ENCODE data around the gene TUBE1.
"Not testable (repeated sequence)": the region's sequence is repeated elsewhere in the genome, so short reads cannot be mapped to it uniquely, and the experiment has no call there.

TUBE1 gene

GRCh38 chr6:112087136-112087911, at the start of gene TUBE1, which contains the start of gene FAM229B:
TSS of gene TUBE1 (minus strand) at chr6:112087482. CDS start at chr6:112087434, 48 bp downstream.
TSS of gene FAM229B (plus strand) at chr6:112087591. CDS start at chr6:112099284, 11,693 bp downstream.
- DNase-seq (ENCODE audit: low read depth): peak; percentile 78

GRCh38 chr6:112130878-112131277, 43.6 kb upstream of the TUBE1 start:
- DNase-seq (ENCODE audit: low read depth): no peak

- no peak for DNase-seq (ENCODE audit: low read depth)
These were observed 40.9 kb upstream of the TUBE1 start for GRCh38 chr6:112128208-112128607.

- DNase-seq (ENCODE audit: low read depth): no peak
These were observed 36.7 kb upstream of the TUBE1 start for GRCh38 chr6:112123982-112124381.

GRCh38 chr6:112122756-112123155, 35.5 kb upstream of the TUBE1 start:
- DNase-seq (ENCODE audit: low read depth): no peak

GRCh38 chr6:112118034-112118433, 30.8 kb upstream of the TUBE1 start:
- no peak for DNase-seq (ENCODE audit: low read depth)

GRCh38 chr6:112117554-112117953, 30.3 kb upstream of the TUBE1 start:
- DNase-seq (ENCODE audit: low read depth): no peak

- DNase-seq (ENCODE audit: low read depth): no peak
These were observed 28.9 kb upstream of the TUBE1 start for GRCh38 chr6:112116221-112116620.

GRCh38 chr6:112114577-112115223, 27.4 kb upstream of the TUBE1 start:
- no peak for DNase-seq (ENCODE audit: low read depth)

- no peak for DNase-seq (ENCODE audit: low read depth)
These were observed 26.6 kb upstream of the TUBE1 start for GRCh38 chr6:112113918-112114317.

GRCh38 chr6:112113431-112113830, 26.1 kb upstream of the TUBE1 start:
- DNase-seq (ENCODE audit: low read depth): no peak

- no peak for DNase-seq (ENCODE audit: low read depth)
These were observed 22.0 kb upstream of the TUBE1 start for GRCh38 chr6:112109262-112109661.

- DNase-seq (ENCODE audit: low read depth): no peak
These were observed 19.3 kb upstream of the TUBE1 start for GRCh38 chr6:112106562-112106961.

- not testable (repeated sequence) for DNase-seq (ENCODE audit: low read depth)
These were observed 18.7 kb upstream of the TUBE1 start for GRCh38 chr6:112106026-112106425.

- no peak for DNase-seq (ENCODE audit: low read depth)
These were observed 13.3 kb upstream of the TUBE1 start for GRCh38 chr6:112100561-112100960.

GRCh38 chr6:112096901-112097300, 9.6 kb upstream of the TUBE1 start:
- DNase-seq (ENCODE audit: low read depth): no peak

- peak; percentile 2 for DNase-seq (ENCODE audit: low read depth)
These were observed 634 bp upstream of the TUBE1 start for GRCh38 chr6:112087916-112088315.

GRCh38 chr6:112086744-112087135, 542 bp downstream of the TUBE1 start:
- DNase-seq (ENCODE audit: low read depth): peak; percentile 39

- no peak for DNase-seq (ENCODE audit: low read depth)
These were observed 1.8 kb downstream of the TUBE1 start for GRCh38 chr6:112085286-112086065.

- DNase-seq (ENCODE audit: low read depth): no peak
These were observed 5.7 kb downstream of the TUBE1 start for GRCh38 chr6:112081569-112081968.

- no peak for DNase-seq (ENCODE audit: low read depth)
These were observed 20.7 kb downstream of the TUBE1 start for GRCh38 chr6:112066606-112067005.

- DNase-seq (ENCODE audit: low read depth): no peak
These were observed 21.8 kb downstream of the TUBE1 start for GRCh38 chr6:112065426-112065986.
